Upper lobe of right lung (tissue), 1 donor: ENCODE measurements around the gene CMTM3. TPM values are rescaled to one million over a fixed set of nuclear protein-coding genes. Genes with fewer than 3 reads are reported as not detected.

ENCODE experiments used
- ATAC-seq: fragments of 200-7000 bp; cut with Tn5 transposase; one replicate; pipeline ENCODE4 v1.9.1; 2020; ENCODE audit warnings: mild to moderate bottlenecking, moderate library complexity
- DNase-seq: peaks from one replicate; pipeline ENCODE4 v3.0.0-alpha.2; 2020
- H3K27ac ChIP-seq: fragments of 200-600 bp; one replicate; pipeline ENCODE4 v1.8.0; 2022
- H3K27me3 ChIP-seq: fragments of 200-600 bp; one replicate; pipeline ENCODE4 v1.8.0; 2022; ENCODE audit warnings: mild to moderate bottlenecking
- H3K36me3 ChIP-seq: fragments of 200-600 bp; one replicate; pipeline ENCODE4 v1.8.0; 2022
- H3K4me1 ChIP-seq: fragments of 200-600 bp; one replicate; pipeline ENCODE4 v1.8.0; 2022
- H3K4me3 ChIP-seq: fragments of 200-600 bp; one replicate; pipeline ENCODE4 v1.8.0; 2022; ENCODE audit warnings: mild to moderate bottlenecking
- H3K9me3 ChIP-seq: fragments of 200-600 bp; one replicate; pipeline ENCODE4 v1.8.0; 2022
- intact Hi-C: fragments of 100-400 bp; cut with DNase I; formaldehyde crosslinking; loops from one replicate; pipeline ENCODE4 v1.11.0; 2022
- total RNA-seq: library from RNA; stranded (reverse); fragmentation: NEBNext Ultra II Directional; extraction: Animal tissue kit (Norgen Biotek cat#: 25700); gene quantifications from one replicate; pipeline ENCODE4 v1.2.1, GENCODE V29; 2021
- TF ChIP-seq, protein P1 (sequence below): fragments of 200-600 bp; IDR thresholded peaks from one replicate; pipeline ENCODE4 v1.8.0; 2022; ENCODE audit warnings: antibody characterized with exemption
- donor health status: DM: no; HTN: yes; CAD: no; lungs with severe emphysema.

CMTM3 gene
- total RNA-seq, 1 donor from 2014 or later = 38.1 TPM

DNA sequence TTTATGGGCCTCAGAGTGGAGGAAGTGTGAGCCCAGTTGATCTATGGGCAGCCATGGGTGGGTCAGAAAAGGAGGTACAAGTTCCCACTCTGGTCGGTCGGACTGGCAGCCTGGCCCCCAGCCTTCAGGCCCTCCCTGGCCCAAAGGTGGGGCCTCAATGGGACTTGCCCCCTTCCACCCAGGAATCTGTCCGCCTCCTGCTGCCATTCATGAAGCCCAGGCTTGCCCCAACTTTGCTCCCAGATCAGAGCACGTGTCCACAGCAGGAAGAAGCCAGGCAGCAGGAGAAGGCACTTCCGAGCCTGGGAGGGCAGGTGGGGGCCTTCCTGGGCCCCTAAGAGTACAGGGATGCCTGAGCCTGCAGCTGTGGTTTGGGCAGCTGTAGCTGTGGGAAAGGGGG is 3.0 kb upstream of the CMTM3 start:
- no peaks in the 10 kb centered on the region for H3K36me3 ChIP-seq
- no peak for DNase-seq
- no peak for ATAC-seq
- peaks cover 6% of the 10 kb centered on the region for H3K4me1 ChIP-seq
- no peak overlapping the region for H3K4me3 ChIP-seq
- no peak overlapping the region for H3K27ac ChIP-seq
- TF ChIP-seq, protein P1, sequence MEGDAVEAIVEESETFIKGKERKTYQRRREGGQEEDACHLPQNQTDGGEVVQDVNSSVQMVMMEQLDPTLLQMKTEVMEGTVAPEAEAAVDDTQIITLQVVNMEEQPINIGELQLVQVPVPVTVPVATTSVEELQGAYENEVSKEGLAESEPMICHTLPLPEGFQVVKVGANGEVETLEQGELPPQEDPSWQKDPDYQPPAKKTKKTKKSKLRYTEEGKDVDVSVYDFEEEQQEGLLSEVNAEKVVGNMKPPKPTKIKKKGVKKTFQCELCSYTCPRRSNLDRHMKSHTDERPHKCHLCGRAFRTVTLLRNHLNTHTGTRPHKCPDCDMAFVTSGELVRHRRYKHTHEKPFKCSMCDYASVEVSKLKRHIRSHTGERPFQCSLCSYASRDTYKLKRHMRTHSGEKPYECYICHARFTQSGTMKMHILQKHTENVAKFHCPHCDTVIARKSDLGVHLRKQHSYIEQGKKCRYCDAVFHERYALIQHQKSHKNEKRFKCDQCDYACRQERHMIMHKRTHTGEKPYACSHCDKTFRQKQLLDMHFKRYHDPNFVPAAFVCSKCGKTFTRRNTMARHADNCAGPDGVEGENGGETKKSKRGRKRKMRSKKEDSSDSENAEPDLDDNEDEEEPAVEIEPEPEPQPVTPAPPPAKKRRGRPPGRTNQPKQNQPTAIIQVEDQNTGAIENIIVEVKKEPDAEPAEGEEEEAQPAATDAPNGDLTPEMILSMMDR = no peak
- intact Hi-C loops = no loop called here
- no peaks in the 10 kb centered on the region for H3K27me3 ChIP-seq
- no peaks in the 10 kb centered on the region for H3K9me3 ChIP-seq

DNA sequence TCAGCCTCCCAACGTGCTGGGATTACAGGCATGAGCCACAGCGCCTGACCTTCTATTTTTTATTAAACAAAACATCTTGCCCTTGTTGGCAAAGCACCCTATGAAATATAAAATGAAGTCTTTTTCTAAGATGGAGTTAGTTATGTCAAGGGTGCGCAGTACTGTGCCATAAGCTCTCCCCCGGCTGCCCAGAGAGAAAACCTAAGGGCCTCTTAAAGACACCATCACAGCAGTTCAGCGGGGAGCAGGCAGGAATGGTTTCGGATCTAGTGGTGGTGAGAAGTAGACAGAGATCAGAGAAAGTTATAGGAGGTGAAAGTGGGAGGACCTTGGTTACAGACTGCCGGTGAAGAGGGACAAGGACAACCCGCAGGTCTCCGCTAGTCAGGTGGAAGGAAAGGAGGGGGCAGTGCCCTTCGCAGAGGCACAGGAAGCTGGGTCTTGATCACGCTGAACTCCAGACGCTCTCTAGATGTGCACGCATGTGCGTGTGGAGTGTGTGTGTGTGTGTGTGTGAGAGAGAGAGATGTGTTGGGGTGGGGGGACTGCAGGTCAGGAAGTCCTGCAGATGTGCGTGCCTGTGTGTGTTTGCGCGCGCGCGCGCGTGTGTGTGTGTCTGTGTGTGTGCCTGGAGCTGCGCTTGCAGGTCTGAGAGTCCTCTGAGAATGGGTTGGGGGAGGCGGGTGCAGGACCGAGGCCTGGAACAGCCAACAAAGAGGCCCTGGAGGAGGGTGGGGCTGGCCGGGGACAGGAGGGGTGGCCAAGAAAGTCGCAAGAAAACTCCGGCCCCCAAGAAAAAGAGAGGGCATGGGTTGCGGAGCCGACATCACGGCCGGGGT is 748 bp upstream of the CMTM3 start:
- H3K9me3 ChIP-seq = no peaks in the 10 kb centered on the region
- peaks cover 13% of the 10 kb centered on the region for H3K4me1 ChIP-seq
- TF ChIP-seq, protein P1 = no peak
- no peaks in the 10 kb centered on the region for H3K36me3 ChIP-seq
- ATAC-seq (peak; percentile 17), DNase-seq (peak; percentile 80)
- peak overlapping the region; percentile 89 for H3K27ac ChIP-seq
- intact Hi-C loops = no loop called here
- no peaks in the 10 kb centered on the region for H3K27me3 ChIP-seq
- peak overlapping the region; percentile 78 for H3K4me3 ChIP-seq

DNA sequence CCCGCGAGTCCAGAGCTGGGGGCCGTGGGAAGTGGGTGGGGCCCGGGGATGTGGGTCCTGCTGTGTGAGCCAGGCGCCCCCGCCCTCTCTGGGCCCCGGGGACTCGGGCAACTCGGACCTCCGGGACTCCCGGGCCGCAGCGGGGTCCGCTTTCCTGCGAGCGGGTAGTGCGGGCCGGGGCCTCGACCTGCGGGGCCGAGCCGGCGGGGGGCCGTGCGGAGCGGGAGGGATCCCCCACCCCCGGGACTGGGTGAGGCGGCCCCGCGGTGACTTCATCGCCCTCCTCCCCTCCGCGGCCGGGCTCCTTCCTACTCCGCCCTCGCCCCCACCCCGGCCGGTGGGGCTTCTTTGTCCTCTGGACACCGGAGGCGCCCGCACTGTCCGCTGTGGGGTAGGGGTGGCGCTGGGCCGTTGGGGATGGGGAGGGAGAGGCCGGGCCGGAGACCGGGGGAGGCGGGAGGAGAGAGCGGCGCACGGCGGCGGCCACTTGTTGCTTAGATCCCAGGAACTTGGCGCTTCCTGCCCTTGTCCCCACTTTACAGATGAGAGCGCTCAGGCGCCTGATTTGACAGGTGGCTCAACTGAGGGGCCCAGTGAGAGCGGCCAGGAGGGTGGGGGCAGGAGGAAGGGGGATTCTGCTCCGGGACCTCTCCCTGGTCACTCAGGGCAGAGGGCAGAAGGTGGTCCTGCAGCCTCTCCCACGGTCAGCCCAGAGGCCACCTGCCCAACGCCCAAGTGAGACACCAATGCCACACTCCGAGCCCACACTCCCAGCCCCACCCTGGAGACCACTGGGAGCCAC is 874 bp downstream of the CMTM3 start:
- Histone ChIP-seq H3K27ac (peak overlapping the region; percentile 89), H3K4me3 (peak overlapping the region; percentile 78), H3K9me3 (no peaks in the 10 kb centered on the region), H3K27me3 (no peaks in the 10 kb centered on the region), H3K4me1 (peaks cover 15% of the 10 kb centered on the region), H3K36me3 (peaks cover 8% of the 10 kb centered on the region)
- DNase-seq (peak; percentile 84), ATAC-seq (peak; percentile 55)
- TF ChIP-seq, protein P1 = no peak
- intact Hi-C loops = no loop called here

DNA sequence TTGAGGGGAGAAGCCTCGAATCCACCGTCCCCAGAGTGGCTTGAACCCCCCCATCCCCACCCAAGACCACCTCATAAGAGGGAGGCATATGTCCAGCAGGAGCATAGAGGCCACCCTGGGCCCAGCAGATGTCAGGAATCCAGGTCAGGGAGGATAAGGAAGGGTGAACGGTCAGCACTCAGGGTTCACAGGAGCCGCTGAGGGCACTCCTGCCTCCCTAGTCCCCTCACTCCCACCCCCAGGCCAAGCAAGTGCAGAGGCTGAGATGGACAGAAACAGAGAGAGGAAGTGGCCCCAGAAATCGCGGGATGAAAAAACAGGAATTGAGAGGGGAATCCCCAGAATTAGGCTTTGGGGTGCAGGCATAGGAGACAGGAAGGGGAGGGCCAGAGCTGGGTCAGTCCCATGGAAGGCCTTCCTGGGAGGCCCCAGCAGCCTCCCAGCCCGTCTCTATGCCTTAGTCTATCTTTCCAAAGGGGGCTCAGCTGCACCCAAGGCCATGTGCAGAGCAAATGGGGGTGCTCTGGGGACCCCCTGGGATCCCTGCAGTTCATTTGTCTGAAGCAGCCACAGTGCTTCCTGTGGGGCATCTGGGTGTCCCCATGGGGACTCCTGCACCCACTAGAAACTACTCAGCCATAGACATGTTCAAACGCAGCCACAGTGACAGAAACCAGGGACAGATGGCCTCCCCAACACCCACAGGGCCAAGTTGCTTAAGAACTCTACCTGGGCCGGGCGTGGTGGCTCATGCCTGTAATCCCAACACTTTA is 1.7 kb downstream of the CMTM3 start:
- no peaks in the 10 kb centered on the region for H3K9me3 ChIP-seq
- H3K4me1 ChIP-seq = peaks cover 15% of the 10 kb centered on the region
- H3K27me3 ChIP-seq = no peaks in the 10 kb centered on the region
- intact Hi-C loops = no loop called here
- DNase-seq (no peak), ATAC-seq (no peak)
- peaks cover 16% of the 10 kb centered on the region for H3K36me3 ChIP-seq
- peak overlapping the region; percentile 89 for H3K27ac ChIP-seq
- TF ChIP-seq, protein P1 = no peak
- peak overlapping the region; percentile 78 for H3K4me3 ChIP-seq

DNA sequence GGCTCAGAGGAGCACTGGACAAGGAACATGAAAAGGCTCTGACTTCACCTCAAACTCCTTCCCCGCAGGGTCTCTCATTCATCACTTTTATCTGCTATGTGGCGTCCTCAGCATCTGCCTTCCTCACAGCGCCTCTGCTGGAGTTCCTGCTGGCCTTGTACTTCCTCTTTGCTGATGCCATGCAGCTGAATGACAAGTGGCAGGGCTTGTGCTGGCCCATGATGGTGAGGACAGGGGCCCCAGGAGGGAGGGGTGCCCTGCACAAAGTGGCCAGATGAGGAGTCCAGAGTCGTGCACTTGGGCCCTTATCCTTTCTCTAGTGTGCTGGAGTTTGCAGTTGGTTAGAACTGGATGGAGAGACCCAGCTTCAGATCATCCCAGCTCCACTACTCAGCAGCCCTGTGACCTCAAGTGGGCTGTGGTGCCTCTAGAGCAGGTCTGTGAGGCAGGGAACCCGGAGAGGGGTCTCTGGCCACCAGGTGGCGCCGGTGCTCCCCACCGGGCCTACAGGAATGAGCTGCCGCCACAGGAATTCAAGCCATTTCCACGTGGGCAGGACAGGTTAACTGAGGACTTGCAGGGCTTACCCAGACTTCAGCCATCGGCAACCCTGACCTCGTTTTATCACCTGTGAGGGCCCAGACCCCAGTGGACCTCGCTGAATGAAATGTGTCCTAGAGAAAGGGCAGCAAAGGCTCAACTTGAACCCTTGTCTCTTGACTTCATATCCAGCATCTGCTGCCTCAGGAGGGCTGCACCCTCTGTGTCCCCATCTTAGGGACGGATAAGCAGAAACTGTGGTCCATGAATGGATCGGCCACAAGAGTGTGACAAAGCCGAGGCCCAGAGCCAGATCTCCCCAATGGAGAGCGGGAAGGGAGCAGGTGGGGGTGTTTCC is 4.0 kb downstream of the CMTM3 start:
- DNase-seq = peak; percentile 93
- peaks cover 39% of the 10 kb centered on the region for H3K36me3 ChIP-seq
- H3K27ac ChIP-seq = no peak overlapping the region
- H3K9me3 ChIP-seq = no peaks in the 10 kb centered on the region
- peaks cover 15% of the 10 kb centered on the region for H3K4me1 ChIP-seq
- intact Hi-C loops = no loop called here
- H3K4me3 ChIP-seq = no peak overlapping the region
- TF ChIP-seq, protein P1 = peak; percentile 89
- H3K27me3 ChIP-seq = no peaks in the 10 kb centered on the region
- peak; percentile 79 for ATAC-seq
